ENCODE data around the gene CCNF. TPM values are rescaled to one million over a fixed set of nuclear protein-coding genes. Genes with fewer than 3 reads are reported as not detected.

Gene CCNF
- total RNA-seq (2022; extraction: Qiagen RNA extraction), result 16.9 to 25.5 TPM (median 24.8 TPM) in 5 replicates

DNA sequence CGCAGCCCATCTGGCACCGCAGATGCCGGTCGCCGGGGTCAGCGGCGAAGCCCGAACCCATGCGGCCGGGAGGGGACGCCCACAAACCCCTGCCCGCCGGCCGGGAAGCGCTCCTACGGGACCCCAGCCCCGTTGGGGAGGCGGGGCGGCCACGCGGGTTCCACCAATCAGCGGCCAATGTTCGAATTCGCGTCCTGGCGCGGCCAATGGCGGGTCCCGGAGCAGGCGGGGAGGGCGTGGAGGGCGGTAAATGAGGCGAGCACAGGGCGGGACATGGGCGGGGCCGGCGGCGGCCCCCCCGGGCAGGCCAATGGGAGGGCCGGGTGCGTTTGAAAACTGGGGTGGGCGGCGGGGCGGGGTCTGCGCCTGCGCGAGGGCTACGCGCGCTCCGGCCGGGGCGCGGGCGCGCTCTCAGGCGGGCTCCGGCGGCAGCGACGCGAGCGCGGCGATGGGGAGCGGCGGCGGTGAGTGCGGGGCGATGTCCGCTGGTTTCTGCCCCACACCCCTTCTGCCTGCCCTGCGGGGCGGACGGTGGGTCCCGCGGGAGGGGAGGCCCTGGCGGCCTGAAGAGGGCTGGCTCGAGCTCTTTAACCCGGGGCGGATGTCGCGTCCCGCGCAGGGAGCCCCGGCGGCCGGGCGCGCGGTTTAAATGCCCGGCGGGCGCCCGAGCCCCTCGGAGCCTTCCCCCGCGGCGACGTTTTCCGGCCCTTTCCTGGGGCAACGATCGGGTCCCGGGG, at the start of gene CCNF:
TSS of gene CCNF (plus strand) at position 414 of the 737 bp plus-strand sequence. CDS start at position 449, 35 bp downstream.

GRCh38 chr16:2459647-2460390, 30.6 kb downstream of the CCNF start, which contains the start of gene TEDC2:
TSS of gene TEDC2 (plus strand) at chr16:2460109. CDS start at chr16:2460145, 36 bp downstream.

DNA sequence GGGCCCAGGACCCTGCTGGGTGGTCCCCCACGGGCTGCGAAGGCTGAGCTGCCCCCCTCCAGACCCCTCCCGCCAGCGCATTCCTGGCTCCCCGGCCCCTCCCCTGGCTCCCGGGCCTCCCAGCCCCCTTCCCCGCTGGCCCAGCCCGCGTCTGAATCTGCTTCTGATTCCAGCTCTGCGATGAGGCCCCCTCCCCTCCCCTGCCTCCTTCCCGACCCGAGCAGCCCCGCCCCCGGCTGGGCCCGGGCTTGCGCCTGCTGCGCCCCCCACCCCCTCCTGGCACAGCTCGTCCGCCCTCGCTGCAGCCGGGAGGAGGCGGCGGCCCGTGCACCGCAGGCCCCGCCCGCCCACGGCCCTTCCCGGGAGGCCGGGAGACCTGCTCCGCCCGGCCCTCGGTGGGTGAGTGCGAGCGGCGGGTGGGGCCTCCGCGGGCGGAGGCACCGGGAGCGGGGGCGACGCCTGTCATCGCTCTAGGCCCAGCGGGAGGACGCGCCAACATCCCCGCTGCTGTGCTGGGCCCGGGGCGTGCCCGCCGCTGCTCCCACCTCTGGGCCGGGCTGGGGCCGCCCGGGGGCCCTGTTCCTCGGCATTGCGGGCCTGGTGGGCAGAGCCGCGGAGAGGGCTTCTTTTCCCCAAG, 41.9 kb downstream of the CCNF start, which contains the start of gene NTN3:
TSS of gene NTN3 (plus strand) at position 282 of the 637 bp plus-strand sequence. CDS start 405 bp downstream, outside the sequence.

DNA sequence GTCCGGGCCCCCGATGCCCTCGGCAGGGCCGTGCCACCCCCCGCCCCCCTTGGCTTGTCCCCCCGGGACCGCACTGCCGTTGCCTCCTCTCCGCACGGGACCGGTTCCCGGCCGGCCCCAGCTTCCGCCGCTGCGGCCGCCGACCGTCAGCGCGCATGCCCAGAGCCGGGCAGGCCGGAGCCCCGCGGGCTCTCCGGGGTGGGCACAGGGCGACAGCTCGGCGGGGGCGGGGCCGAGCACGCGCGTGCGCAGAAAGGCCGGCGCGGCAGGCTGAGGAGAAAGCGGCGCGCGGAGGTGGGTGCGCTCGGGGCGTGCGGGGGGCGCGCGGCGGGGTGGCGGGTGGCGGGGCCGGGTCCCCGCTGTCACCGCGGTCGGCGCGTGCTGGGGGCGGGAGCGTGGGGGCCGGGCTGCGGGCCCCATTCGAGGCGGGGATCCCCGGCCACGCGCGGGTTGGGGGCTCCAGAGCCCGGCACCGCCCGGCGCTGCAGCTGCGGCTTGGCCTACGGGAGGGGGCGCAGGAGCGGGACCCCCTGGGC, 45.7 kb downstream of the CCNF start, which contains the start of gene TBC1D24:
TSS of gene TBC1D24 (plus strand) at position 251 of the 536 bp plus-strand sequence. CDS start 21,022 bp downstream, outside the sequence.

Other genes with a start within 250 kb of the CCNF start
- 0.21 to 0.58 TPM (median 0.39 TPM) in 5 replicates for gene CASKIN1, start 232.8 kb upstream of the CCNF start, total RNA-seq (2022; extraction: Qiagen RNA extraction)
- gene MLST8, start 224.0 kb upstream of the CCNF start, total RNA-seq (2022; extraction: Qiagen RNA extraction), result 35.5 to 57.2 TPM (median 52.5 TPM) in 5 replicates
- gene BRICD5, start 218.6 kb upstream of the CCNF start, total RNA-seq (2022; extraction: Qiagen RNA extraction), result 3.0 to 4.5 TPM (median 3.8 TPM) in 5 replicates
- 16.1 to 28.0 TPM (median 27.5 TPM) in 5 replicates for gene PGP, start 214.6 kb upstream of the CCNF start, total RNA-seq (2022; extraction: Qiagen RNA extraction)
- 14.1 to 26.2 TPM (median 24.4 TPM) in 5 replicates for gene E4F1, start 205.9 kb upstream of the CCNF start, total RNA-seq (2022; extraction: Qiagen RNA extraction)
- 0.54 to 1.3 TPM (median 1.1 TPM) in 5 replicates for gene DNASE1L2, start 193.0 kb upstream of the CCNF start, total RNA-seq (2022; extraction: Qiagen RNA extraction)
- gene ECI1, start 177.9 kb upstream of the CCNF start, total RNA-seq (2022; extraction: Qiagen RNA extraction), result 47.2 to 75.5 TPM (median 70.7 TPM) in 5 replicates
- gene RNPS1, start 161.3 kb upstream of the CCNF start, total RNA-seq (2022; extraction: Qiagen RNA extraction), result 258 to 289 TPM (median 262 TPM) in 5 replicates
- gene ABCA3, start 88.7 kb upstream of the CCNF start, total RNA-seq (2022; extraction: Qiagen RNA extraction), result 15.9 to 23.7 TPM (median 20.9 TPM) in 5 replicates
- 13.0 to 19.3 TPM (median 17.4 TPM) in 5 replicates for gene TEDC2, start 30.7 kb downstream of the CCNF start, total RNA-seq (2022; extraction: Qiagen RNA extraction)
- gene NTN3, start 41.9 kb downstream of the CCNF start, total RNA-seq (2022; extraction: Qiagen RNA extraction), result 0.06 TPM in 1 of 5 replicates, not detected in the others
- gene TBC1D24, start 45.7 kb downstream of the CCNF start, total RNA-seq (2022; extraction: Qiagen RNA extraction), result 4.4 to 9.1 TPM (median 8.2 TPM) in 5 replicates
- gene ATP6V0C, start 84.5 kb downstream of the CCNF start, total RNA-seq (2022; extraction: Qiagen RNA extraction), result 131 to 329 TPM (median 265 TPM) in 5 replicates
- 14.7 to 22.9 TPM (median 19.9 TPM) in 5 replicates for gene AMDHD2, start 90.9 kb downstream of the CCNF start, total RNA-seq (2022; extraction: Qiagen RNA extraction)
- gene CEMP1, start 102.0 kb downstream of the CCNF start, total RNA-seq (2022; extraction: Qiagen RNA extraction), result not detected in 5 replicates
- gene PDPK1, start 108.6 kb downstream of the CCNF start, total RNA-seq (2022; extraction: Qiagen RNA extraction), result 17.9 to 25.7 TPM (median 23.2 TPM) in 5 replicates